HCT116 (cell line): ENCODE results near the gene SLC39A10. TPM values are rescaled to one million over a fixed set of nuclear protein-coding genes. Genes with fewer than 3 reads are reported as not detected.
"Not testable (repeated sequence)": the region's sequence is repeated elsewhere in the genome, so short reads cannot be mapped to it uniquely, and the experiment has no call there.

Source experiments
- ATAC-seq: fragments of 200-7000 bp; cut with Tn5 transposase; 2 replicates; pipeline ENCODE4 v1.9.1; 2020; ENCODE audit warnings: mild to moderate bottlenecking, moderate library complexity
- BruUV-seq: library from RNA; stranded (reverse); fragments of 400-500 nt; replicated peaks from 2 replicates; lab custom pipeline; 2021; lab: Mats Ljungman, UMichigan
- CTCF ChIA-PET: fragments of 300-600 bp; sonication (Branson Sonifier 250); formaldehyde crosslinking; loops from one replicate; lab custom pipeline; 2021; ENCODE audit warnings: antibody characterized with exemption; lab: Charles Lee
- POLR2A ChIA-PET: fragments of 300-600, 350-600 bp; sonication (Branson Sonifier 250); formaldehyde crosslinking; loops from one replicate; lab custom pipeline; 2021; ENCODE audit warnings: antibody characterized with exemption; lab: Charles Lee
- RAD21 ChIA-PET, 2 experiments: fragments of 300-600 bp; sonication (Branson Sonifier 250); formaldehyde crosslinking; loops; one replicate each; lab custom pipeline; 2023; ENCODE audit warnings: low total read pairs in 2 of 2; ENCODE audit not compliant: uncharacterized antibody in 2 of 2, unreplicated experiment in 2 of 2, low non-redundant PET in 1 of 2; lab: Charles Lee
- DNase-seq: peaks from one replicate; pipeline ENCODE4 v3.0.0-alpha.2; 2010; ENCODE audit warnings: low read depth, low spot score
- H2AFZ ChIP-seq: fragments of 200-600 bp; shearing (Covaris generic), sonication (generic); 2 replicates; pipeline ENCODE4 v1.6.1; 2017; ENCODE audit warnings: low read depth, mixed run types, mixed read lengths, antibody characterized with exemption, low read length; ENCODE audit not compliant: poor library complexity, severe bottlenecking
- H3K27ac ChIP-seq: 2 replicates; pipeline ENCODE4 v1.5.1; 2012; ENCODE audit warnings: low read depth, low read length
- H3K27me3 ChIP-seq: fragments of 200-600 bp; sonication (generic); 2 replicates; pipeline ENCODE4 v1.6.1; 2016; ENCODE audit warnings: mixed run types, low read length, mixed read lengths; ENCODE audit not compliant: insufficient read depth
- H3K36me3 ChIP-seq, 2 experiments: fragments of 200-500 bp in 1 of 2; fragments of 200-600 bp in 1 of 2; sonication (Bioruptor generic) in 1 of 2; sonication (generic) in 1 of 2; 2 replicates each; pipeline versions ENCODE4 v1.5.1 to v1.6.1; 2014 to 2016; ENCODE audit warnings: low read length in 2 of 2, inconsistent platforms in 1 of 2, mixed read lengths in 1 of 2, mixed run types in 1 of 2; ENCODE audit not compliant: insufficient read depth in 2 of 2, control insufficient read depth in 1 of 2
- H3K4me1 ChIP-seq, 2 experiments: fragments of 200-600 bp in 1 of 2; sonication (generic) in 1 of 2; 2 replicates each; pipeline versions ENCODE4 v1.5.1 to v1.6.1; 2012 to 2017; ENCODE audit warnings: low read length in 2 of 2, inconsistent platforms in 1 of 2, mild to moderate bottlenecking in 1 of 2, mixed read lengths in 1 of 2, mixed run types in 1 of 2, moderate library complexity in 1 of 2; ENCODE audit not compliant: insufficient read depth in 2 of 2, control insufficient read depth in 1 of 2
- H3K4me2 ChIP-seq: fragments of 200-600 bp; sonication (generic); 2 replicates; pipeline ENCODE4 v1.6.1; 2017; ENCODE audit warnings: mixed run types, low read length, mixed read lengths
- H3K4me3 ChIP-seq, 2 experiments: fragments of 200-600 bp in 1 of 2; sonication (generic) in 1 of 2; replicated peaks in 1 of 2; 2 replicates each; pipeline ENCODE4 v1.5.1; 2011 to 2016; ENCODE audit warnings: low read length in 2 of 2, control low read depth in 1 of 2, low read depth in 1 of 2, mild to moderate bottlenecking in 1 of 2, mixed read lengths in 1 of 2, mixed run types in 1 of 2
- H3K79me2 ChIP-seq: fragments of 200-600 bp; sonication (generic); 2 replicates; pipeline ENCODE4 v1.6.1; 2017; ENCODE audit warnings: mild to moderate bottlenecking, mixed run types, low read length, moderate library complexity, mixed read lengths; ENCODE audit not compliant: insufficient read depth
- H3K9ac ChIP-seq: fragments of 200-600 bp; sonication (generic); 2 replicates; pipeline ENCODE4 v1.6.1; 2016; ENCODE audit warnings: low read length, mixed read lengths
- H3K9me2 ChIP-seq: fragments of 200-600 bp; sonication (generic), shearing (Covaris generic); 2 replicates; pipeline ENCODE4 v1.6.1; 2017; ENCODE audit warnings: mixed run types, mild to moderate bottlenecking, moderate library complexity; ENCODE audit not compliant: insufficient read depth
- H3K9me3 ChIP-seq, 2 experiments: fragments of 200-500 bp in 1 of 2; fragments of 200-600 bp in 1 of 2; sonication (Bioruptor generic) in 1 of 2; sonication (generic) in 1 of 2; 2 replicates each; pipeline ENCODE4 v1.6.1; 2014 to 2017; ENCODE audit warnings: low read length in 2 of 2, mixed read lengths in 2 of 2, inconsistent platforms in 1 of 2, low read depth in 1 of 2, mild to moderate bottlenecking in 1 of 2, mixed run types in 1 of 2, moderate library complexity in 1 of 2; ENCODE audit not compliant: control insufficient read depth in 1 of 2, insufficient read depth in 1 of 2
- H4K20me1 ChIP-seq: fragments of 200-600 bp; sonication (generic), shearing (Covaris generic); 2 replicates; pipeline ENCODE4 v1.6.1; 2017; ENCODE audit warnings: mixed run types, mild to moderate bottlenecking, moderate library complexity; ENCODE audit not compliant: insufficient read depth
- CBX3 ChIP-seq: IDR thresholded peaks from 2 replicates; pipeline ENCODE4 v1.6.1; 2012; ENCODE audit warnings: low read depth
- CEBPB ChIP-seq: IDR thresholded peaks from 2 replicates; pipeline ENCODE4 v1.6.1; 2012; ENCODE audit warnings: low read depth
- CTCF ChIP-seq, 3 experiments: fragments of 200-600 bp in 1 of 3; sonication (generic) in 1 of 3; IDR thresholded peaks in 2 of 3; conservative IDR thresholded peaks in 1 of 3; 2 replicates each; pipeline ENCODE4 v1.5.1; 2012 to 2017; ENCODE audit warnings: low read depth in 2 of 3, low read length in 2 of 3, antibody characterized with exemption in 1 of 3, borderline replicate concordance in 1 of 3, control low read depth in 1 of 3, mild to moderate bottlenecking in 1 of 3, mixed read lengths in 1 of 3, mixed run types in 1 of 3, moderate library complexity in 1 of 3; ENCODE audit not compliant: insufficient read depth in 1 of 3
- EGR1 ChIP-seq: IDR thresholded peaks from 2 replicates; pipeline ENCODE4 v1.6.1; 2012; ENCODE audit warnings: low read depth
- EZH2 ChIP-seq: fragments of 200-600 bp; sonication (generic); IDR thresholded peaks from 2 replicates; pipeline ENCODE4 v1.6.1; 2017; ENCODE audit warnings: antibody characterized with exemption, mixed run types
- FOSL1 ChIP-seq: IDR thresholded peaks from 2 replicates; pipeline ENCODE4 v1.6.1; 2012; ENCODE audit warnings: low read depth
- POLR2A ChIP-seq: IDR thresholded peaks from 2 replicates; pipeline ENCODE4 v1.7.0; 2011; ENCODE audit warnings: borderline replicate concordance; ENCODE audit not compliant: insufficient read depth, insufficient read length; ENCODE audit errors: extremely low read depth
- RAD21 ChIP-seq: IDR thresholded peaks from 2 replicates; pipeline ENCODE4 v1.6.1; 2012; ENCODE audit warnings: low read depth, mild to moderate bottlenecking
- REST ChIP-seq: IDR thresholded peaks from 2 replicates; pipeline ENCODE4 v1.6.1; 2012; ENCODE audit warnings: low read depth
- SIN3A ChIP-seq: IDR thresholded peaks from 2 replicates; pipeline ENCODE4 v1.6.1; 2012; ENCODE audit warnings: low read depth
- SRF ChIP-seq: IDR thresholded peaks from 2 replicates; pipeline ENCODE4 v1.6.1; 2012; ENCODE audit warnings: low read depth
- TCF7L2 ChIP-seq: IDR thresholded peaks from 2 replicates; pipeline ENCODE4 v1.7.0; 2011; ENCODE audit warnings: borderline replicate concordance, inconsistent platforms; ENCODE audit not compliant: insufficient read depth, insufficient read length; ENCODE audit errors: extremely low read depth
- ZBTB33 ChIP-seq: IDR thresholded peaks from 2 replicates; pipeline ENCODE4 v1.6.1; 2011; ENCODE audit warnings: mild to moderate bottlenecking, low read length, moderate library complexity; ENCODE audit not compliant: insufficient replicate concordance; ENCODE audit errors: extremely low read depth
- ZFX ChIP-seq: fragments of 450-650 bp; IDR thresholded peaks from 2 replicates; pipeline ENCODE4 v1.6.1; 2017
- intact Hi-C: fragments of 100-400 bp; cut with micrococcal nuclease; formaldehyde crosslinking; loops from 2 replicates; pipeline ENCODE4 v1.10.0; 2022
- total RNA-seq: library from RNA; stranded (reverse); gene quantifications from one replicate; pipeline ENCODE4 v1.2.1, GENCODE V29; 2021; ENCODE audit not compliant: unreplicated experiment

Gene SLC39A10
- total RNA-seq, 1 experiment from 2014 or later, result 59.0 TPM

- ChIA-PET POLR2A (interaction anchor here (1.4 kb wide), 1 partner anchor 14 kb away, joined by 5 read pairs; the partner anchor contains the start of gene SLC39A10), RAD21 (no interaction called here), CTCF (no interaction called here)
- no peak overlapping the region for H3K9ac ChIP-seq
- no peaks in the 10 kb centered on the region for H3K4me1 ChIP-seq
- no peak overlapping the region for H3K27ac ChIP-seq
- no peaks in the 10 kb centered on the region for H3K9me3 ChIP-seq
- H4K20me1 ChIP-seq, result no peaks in the 10 kb centered on the region
- no peak for ATAC-seq
- H2AFZ ChIP-seq, result no peak overlapping the region
- TF ChIP-seq ZFX (no peak), ZBTB33 (no peak), SRF (no peak), SIN3A (no peak), REST (no peak), CEBPB (no peak), EGR1 (no peak), RAD21 (no peak), POLR2A (no peak), CBX3 (no peak), EZH2 (no peak), TCF7L2 (no peak), FOSL1 (no peak), CTCF (IDR thresholded peaks at IDR 0.05 in 2 of 3, conservative IDR thresholded peaks at IDR 0.05 in 1 of 3; ENCODE audit: borderline replicate concordance in 1 of 3, insufficient read depth in 1 of 3, low read depth in 2 of 3, low read length in 2 of 3) (no peak)
- no peaks in the 10 kb centered on the region for H3K36me3 ChIP-seq
- BruUV-seq, result no TSS peak
- no peaks in the 10 kb centered on the region for H3K9me2 ChIP-seq
- H3K4me3 ChIP-seq, result no peak overlapping the region
- H3K4me2 ChIP-seq, result no peak overlapping the region
- intact Hi-C loops, result no loop called here
- no peaks in the 10 kb centered on the region for H3K79me2 ChIP-seq
- no peak for DNase-seq
- no peaks in the 10 kb centered on the region for H3K27me3 ChIP-seq
These were observed 14.4 kb upstream of the SLC39A10 start for GRCh38 chr2:195642679-195643068.

- H3K27me3 ChIP-seq, RAD21 ChIA-PET, H3K4me1 ChIP-seq, H4K20me1 ChIP-seq, H3K9me2 ChIP-seq, H2AFZ ChIP-seq, H3K4me2 ChIP-seq, H3K36me3 ChIP-seq, intact Hi-C loops, POLR2A ChIA-PET, BruUV-seq, H3K27ac ChIP-seq, H3K9ac ChIP-seq, ATAC-seq, H3K79me2 ChIP-seq, DNase-seq, CTCF ChIA-PET, H3K4me3 ChIP-seq, H3K9me3 ChIP-seq: not testable (repeated sequence)
These were observed 12.3 kb upstream of the SLC39A10 start for GRCh38 chr2:195644708-195645107.
